Right cardiac atrium (tissue), 5 donors: ENCODE data around the gene BMF. TPM values are rescaled to one million over a fixed set of nuclear protein-coding genes. Genes with fewer than 3 reads are reported as not detected.

ENCODE experiments used
- ATAC-seq, 2 donors: fragments of 200-7000 bp; cut with Tn5 transposase; one replicate each; pipeline versions ENCODE4 v1.8.0 to v1.9.1; 2020; ENCODE audit warnings: moderate library complexity in 2 of 2, mild to moderate bottlenecking in 1 of 2
- DNase-seq, 3 donors: peaks; one replicate each; pipeline ENCODE4 v3.0.0-alpha.2; 2020
- H3K27ac ChIP-seq: one replicate; pipeline ENCODE4 v1.5.1; 2013; ENCODE audit warnings: mild to moderate bottlenecking, low read length, control low read depth, moderate library complexity
- H3K27me3 ChIP-seq: one replicate; pipeline ENCODE4 v1.6.1; 2013; ENCODE audit not compliant: control insufficient read depth, insufficient read depth
- H3K4me1 ChIP-seq: one replicate; pipeline ENCODE4 v1.6.1; 2013; ENCODE audit warnings: low read length; ENCODE audit not compliant: control insufficient read depth, insufficient read depth
- H3K4me3 ChIP-seq: one replicate; pipeline ENCODE4 v1.5.1; 2013; ENCODE audit warnings: low read length, control low read depth
- H3K9me3 ChIP-seq: one replicate; pipeline ENCODE4 v1.6.1; 2013; ENCODE audit warnings: low read length; ENCODE audit not compliant: control insufficient read depth
- WGBS: extraction: QIAGEN DNeasy Blood & Tissue Kit; methylation state at CpG from one replicate; pipeline ENCODE4 v1.1.7; 2013; 5-methylcytosine and 5-hydroxymethylcytosine counted together
- intact Hi-C, 4 donors: fragments of 100-400 bp; cut with DNase I; formaldehyde crosslinking; loops; one replicate each; pipeline versions ENCODE4 v1.11.0 to v1.14.0; 2022 to 2023
- polyA plus RNA-seq: library from polyadenylated mRNA; stranded (reverse); fragments of 200-250 nt; gene quantifications from one replicate; pipeline ENCODE4 v1.2.3, GENCODE V29; 2013
- total RNA-seq, 4 donors: library from RNA; stranded (reverse); fragmentation: NEBNext Ultra II Directional; extraction: Animal tissue kit (Norgen Biotek cat#: 25700); gene quantifications; one replicate each; pipeline ENCODE4 v1.2.1, GENCODE V29; 2021
- donor health status: healthy with polysubstance abuse.
- donor health status: DM: no; HTN: yes; CAD: no.
- donor health status: DM: no; HTN: no; CAD: no.
- donor health status: DM: no; HTN: yes; CAD: no; lungs with severe emphysema.
- donor health status: DM: yes; HTN: yes; CAD: no.

The BMF gene
- total and polyA plus RNA-seq, 5 donors, result 2.9 to 9.9 (median 8.3) TPM

GRCh38 chr15:40044717-40045571 lies 63.7 kb downstream of the BMF start:
- DNase-seq (peak; percentile 91 to 96 (median 96)), ATAC-seq (peak; percentile 91 to 95)
- no peaks in the 10 kb centered on the region for H3K9me3 ChIP-seq
- WGBS, result 5% methylated on average over 22 of the region's 22 CpGs
- no peak overlapping the region for H3K27ac ChIP-seq
- intact Hi-C loops, result loop anchor here (2.0 to 10.0 kb wide), 6 partner anchors 57 to 230 kb away; partner anchors contain the start of gene BMF (in 2 of the 4)
- H3K4me3 ChIP-seq, result no peak overlapping the region
- H3K27me3 ChIP-seq, result no peaks in the 10 kb centered on the region
- H3K4me1 ChIP-seq, result peaks cover 9% of the 10 kb centered on the region

- peaks cover 9% of the 10 kb centered on the region for H3K4me1 ChIP-seq
- intact Hi-C loops, result loop anchor here in 3 of 4 donors (2.0 to 10.0 kb wide), 3 partner anchors 61 to 231 kb away; partner anchors contain the start of gene BMF (in 1 of the 3)
- H3K4me3 ChIP-seq, result no peak overlapping the region
- no peaks in the 10 kb centered on the region for H3K9me3 ChIP-seq
- H3K27me3 ChIP-seq, result no peaks in the 10 kb centered on the region
- WGBS, result 75% methylated on average over 10 of the region's 10 CpGs
- ATAC-seq (no peak), DNase-seq (no peak)
- no peak overlapping the region for H3K27ac ChIP-seq
These were observed 64.6 kb downstream of the BMF start for GRCh38 chr15:40043927-40044716.

DNA sequence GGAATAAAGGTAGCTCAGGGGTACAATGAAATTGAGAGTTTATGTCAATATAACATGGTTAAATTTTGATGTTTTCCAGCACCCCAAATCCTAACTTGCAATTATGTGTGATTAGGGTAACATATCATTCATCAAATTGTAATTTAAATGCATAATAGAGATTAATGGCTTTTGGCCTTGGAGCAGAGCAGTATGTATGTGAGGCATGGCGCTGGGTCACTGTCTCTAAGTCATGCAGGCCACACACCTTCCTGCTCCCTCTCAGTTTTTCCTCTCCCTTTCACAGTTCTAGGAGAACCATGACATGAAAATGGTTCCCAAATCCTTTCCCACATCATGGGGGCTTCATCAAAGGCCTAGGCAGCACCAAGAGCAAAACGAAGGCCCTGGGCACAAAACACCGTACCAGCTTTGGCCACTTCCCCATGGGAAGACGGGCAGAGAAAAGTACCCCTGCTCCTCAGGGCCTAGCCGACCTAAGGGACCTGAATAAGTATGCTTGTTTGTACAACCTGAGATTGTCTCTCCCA lies 65.8 kb downstream of the BMF start:
- no peak for ATAC-seq
- WGBS, result 91% methylated on average over 5 of the region's 5 CpGs
- no peak overlapping the region for H3K27ac ChIP-seq
- H3K4me3 ChIP-seq, result no peak overlapping the region
- no peaks in the 10 kb centered on the region for H3K27me3 ChIP-seq
- no peak for DNase-seq
- intact Hi-C loops, result loop anchor here in 2 of 4 donors (10.0 kb wide), 2 partner anchors 62 to 232 kb away; partner anchors contain the start of gene BMF (in 1 of the 2)
- H3K4me1 ChIP-seq, result peaks cover 4% of the 10 kb centered on the region
- no peaks in the 10 kb centered on the region for H3K9me3 ChIP-seq

GRCh38 chr15:40040770-40041169 lies 67.9 kb downstream of the BMF start:
- Histone ChIP-seq H3K27ac (no peak overlapping the region), H3K9me3 (no peaks in the 10 kb centered on the region), H3K4me3 (no peak overlapping the region), H3K4me1 (no peaks in the 10 kb centered on the region), H3K27me3 (no peaks in the 10 kb centered on the region)
- intact Hi-C loops, result loop anchor here in 2 of 4 donors (10.0 kb wide), 2 partner anchors 64 to 234 kb away; partner anchors contain the start of gene BMF (in 1 of the 2)
- DNase-seq (no peak), ATAC-seq (no peak)
- WGBS, result 79% methylated on average over 3 of the region's 3 CpGs

DNA sequence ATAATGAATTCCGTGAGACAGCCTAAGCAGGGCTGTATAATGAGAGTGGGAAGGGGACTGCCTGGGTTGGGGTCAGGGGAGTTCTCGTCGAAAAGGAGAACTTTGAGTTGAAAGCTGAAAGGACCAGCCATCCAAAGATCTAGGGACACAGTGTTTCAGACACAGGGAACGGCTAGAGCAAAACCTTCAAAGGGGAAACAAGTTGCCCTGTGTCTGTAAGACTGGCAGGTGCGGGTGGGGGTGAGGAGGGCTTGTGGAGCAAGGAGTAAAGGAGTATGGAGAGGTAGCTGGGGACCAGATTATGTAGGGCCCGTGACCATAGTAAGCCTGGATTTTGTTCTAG lies 68.4 kb downstream of the BMF start:
- H3K4me1 ChIP-seq, result no peaks in the 10 kb centered on the region
- WGBS, result 62% methylated on average over 6 of the region's 6 CpGs
- DNase-seq (no peak), ATAC-seq (no peak)
- H3K27ac ChIP-seq, result no peak overlapping the region
- no peaks in the 10 kb centered on the region for H3K27me3 ChIP-seq
- H3K4me3 ChIP-seq, result no peak overlapping the region
- intact Hi-C loops, result loop anchor here in 2 of 4 donors (10.0 kb wide), 2 partner anchors 65 to 235 kb away; partner anchors contain the start of gene BMF (in 1 of the 2)
- H3K9me3 ChIP-seq, result no peaks in the 10 kb centered on the region

DNA sequence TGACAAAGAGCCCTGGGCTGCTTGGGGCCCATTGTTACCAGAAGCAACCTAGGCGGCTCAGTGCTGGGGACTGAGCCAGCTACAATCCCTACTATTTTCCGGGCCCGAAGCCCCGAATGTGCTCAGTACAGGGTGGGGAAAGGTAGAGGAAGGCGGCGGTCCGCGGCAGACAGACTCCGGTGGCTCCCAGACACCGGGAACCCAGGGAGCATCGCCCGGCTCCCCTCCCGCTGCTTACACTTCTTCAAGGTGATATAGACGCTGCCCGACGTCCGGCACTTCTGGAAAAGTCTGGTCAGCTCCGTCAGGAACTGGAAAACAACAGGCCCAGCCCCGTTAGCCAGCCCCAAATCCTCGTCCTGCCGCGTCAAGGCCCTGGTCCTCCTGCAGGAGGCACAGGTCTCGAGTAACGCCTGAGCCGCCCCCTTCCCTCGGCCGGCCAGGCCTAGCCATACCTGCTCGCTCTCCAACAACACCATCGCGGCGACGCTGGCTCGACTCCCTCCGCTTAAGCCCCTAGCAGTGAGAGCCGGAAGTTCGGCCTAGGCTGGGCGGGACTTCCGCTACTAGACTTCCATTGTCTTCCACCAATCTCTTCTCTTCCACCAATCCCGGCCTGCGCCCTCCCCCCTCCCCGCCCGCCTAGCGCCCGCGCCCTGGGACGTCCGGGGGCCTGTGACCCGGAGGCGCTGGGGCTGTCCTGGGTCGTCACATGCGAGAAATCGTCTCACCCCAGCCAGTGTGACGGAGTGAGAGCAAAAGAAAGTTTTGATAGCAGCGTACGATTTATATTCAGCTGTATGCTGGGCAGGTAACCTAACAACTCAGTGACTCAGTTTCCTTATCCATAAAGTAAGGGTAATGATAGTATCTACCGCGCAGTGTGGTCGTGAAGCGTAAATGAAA lies 69.8 kb downstream of the BMF start, which contains the start of gene SRP14:
SRP14 (minus strand) TSS at position 544 of the 906 bp plus-strand sequence; CDS start at position 479, 65 bp downstream.
- DNase-seq (peak; percentile 95 to 99 (median 98)), ATAC-seq (peak; percentile 98)
- Histone ChIP-seq H3K4me1 (no peaks in the 10 kb centered on the region), H3K27me3 (no peaks in the 10 kb centered on the region), H3K4me3 (peak within 1 kb of the TSS; percentile 57), H3K27ac (peak within 1 kb of the TSS; percentile 81), H3K9me3 (no peaks in the 10 kb centered on the region)
- under 1% methylated on average over 59 of the region's 59 CpGs for WGBS
- intact Hi-C loops, result no loop called here

DNA sequence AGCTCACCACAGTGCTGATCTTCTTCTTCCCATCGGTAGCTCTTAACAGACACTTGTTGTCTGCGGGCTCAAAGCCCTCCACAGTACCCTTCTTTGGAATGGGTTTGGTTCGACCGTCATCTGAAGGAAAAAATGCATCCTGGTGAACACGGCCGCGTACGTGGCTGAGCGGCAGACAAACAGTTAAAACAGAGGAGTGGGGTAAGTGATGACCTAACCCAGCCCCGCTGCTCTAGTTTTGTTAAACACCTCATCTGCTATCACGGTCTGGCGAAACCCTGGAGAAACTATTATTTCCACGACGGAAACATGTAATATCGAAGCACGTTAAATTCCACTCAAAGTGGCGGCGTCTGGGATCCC lies 70.4 kb downstream of the BMF start:
- Histone ChIP-seq H3K27me3 (no peaks in the 10 kb centered on the region), H3K27ac (peak overlapping the region; percentile 77), H3K4me3 (peak overlapping the region; percentile 57), H3K4me1 (no peaks in the 10 kb centered on the region), H3K9me3 (no peaks in the 10 kb centered on the region)
- DNase-seq (no peak), ATAC-seq (no peak)
- 1% methylated on average over 18 of the region's 18 CpGs for WGBS
- intact Hi-C loops, result no loop called here

Other genes with a start within 250 kb of the BMF start
- 1 to 10 TPM; 1.4 to 3.9 (median 1.8) TPM for gene GPR176, start 188.6 kb downstream of the BMF start, total RNA-seq
- gene GPR176, start 188.6 kb downstream of the BMF start, polyA plus RNA-seq, result 1.8 TPM
- 10 to 100 TPM; 22.3 to 28.3 (median 25.1) TPM for gene EIF2AK4, start 174.8 kb downstream of the BMF start, total RNA-seq
- gene EIF2AK4, start 174.8 kb downstream of the BMF start, polyA plus RNA-seq, result 35.4 TPM
- gene SRP14, start 69.7 kb downstream of the BMF start, total RNA-seq, result 100 to 1,000 TPM; 184 to 229 (median 210) TPM
- gene SRP14, start 69.7 kb downstream of the BMF start, polyA plus RNA-seq, result 574 TPM
- 1 to 10 TPM in 3 of 4 donors, not detected in 1; 1.4 to 1.8 (median 1.7) TPM for gene BUB1B, start 52.2 kb upstream of the BMF start, total RNA-seq
- 0.18 TPM for gene BUB1B, start 52.2 kb upstream of the BMF start, polyA plus RNA-seq
- 10 to 100 TPM in 3 of 4 donors, 1 to 10 TPM in 1; 9.2 to 22.6 (median 16.8) TPM for gene PAK6, start 130.2 kb upstream of the BMF start, total RNA-seq
- 13.0 TPM for gene PAK6, start 130.2 kb upstream of the BMF start, polyA plus RNA-seq
- 1 to 10 TPM in 3 of 4 donors, under 1 TPM in 1; 0.42 to 5.0 (median 4.4) TPM for gene ANKRD63, start 174.2 kb upstream of the BMF start, total RNA-seq
- gene ANKRD63, start 174.2 kb upstream of the BMF start, polyA plus RNA-seq, result 0.68 TPM
- 10 to 100 TPM; 11.5 to 28.9 (median 21.7) TPM for gene PLCB2, start 199.1 kb upstream of the BMF start, total RNA-seq
- gene PLCB2, start 199.1 kb upstream of the BMF start, polyA plus RNA-seq, result 18.5 TPM
- 100 to 1,000 TPM in 1 of 4 donors, 10 to 100 TPM in 3; 72.6 to 115 (median 74.1) TPM for gene INAFM2, start 214.8 kb upstream of the BMF start, total RNA-seq
- 47.3 TPM for gene INAFM2, start 214.8 kb upstream of the BMF start, polyA plus RNA-seq
- 100 to 1,000 TPM in 3 of 4 donors, 10 to 100 TPM in 1; 71.9 to 144 (median 131) TPM for gene CCDC9B, start 232.1 kb upstream of the BMF start, total RNA-seq
- gene CCDC9B, start 232.1 kb upstream of the BMF start, polyA plus RNA-seq, result 99.7 TPM
- gene PHGR1, start 242.2 kb upstream of the BMF start, total RNA-seq, result not detected
- not detected for gene PHGR1, start 242.2 kb upstream of the BMF start, polyA plus RNA-seq
- gene DISP2, start 249.3 kb upstream of the BMF start, total RNA-seq, result 1 to 10 TPM in 2 of 4 donors, under 1 TPM in 2; 0.85 to 4.6 (median 0.97) TPM
- gene DISP2, start 249.3 kb upstream of the BMF start, polyA plus RNA-seq, result 2.4 TPM